GM21619 (cell line): Measurements from ENCODE around the gene RAB1B.
"Not testable (repeated sequence)": the region's sequence is repeated elsewhere in the genome, so short reads cannot be mapped to it uniquely, and the experiment has no call there.

ENCODE experiments used
- ATAC-seq: cut with Tn5 transposase; IDR thresholded peaks from one replicate; pipeline ENCODE4 v1.9.1; 2021; ENCODE audit not compliant: unreplicated experiment

RAB1B gene

DNA sequence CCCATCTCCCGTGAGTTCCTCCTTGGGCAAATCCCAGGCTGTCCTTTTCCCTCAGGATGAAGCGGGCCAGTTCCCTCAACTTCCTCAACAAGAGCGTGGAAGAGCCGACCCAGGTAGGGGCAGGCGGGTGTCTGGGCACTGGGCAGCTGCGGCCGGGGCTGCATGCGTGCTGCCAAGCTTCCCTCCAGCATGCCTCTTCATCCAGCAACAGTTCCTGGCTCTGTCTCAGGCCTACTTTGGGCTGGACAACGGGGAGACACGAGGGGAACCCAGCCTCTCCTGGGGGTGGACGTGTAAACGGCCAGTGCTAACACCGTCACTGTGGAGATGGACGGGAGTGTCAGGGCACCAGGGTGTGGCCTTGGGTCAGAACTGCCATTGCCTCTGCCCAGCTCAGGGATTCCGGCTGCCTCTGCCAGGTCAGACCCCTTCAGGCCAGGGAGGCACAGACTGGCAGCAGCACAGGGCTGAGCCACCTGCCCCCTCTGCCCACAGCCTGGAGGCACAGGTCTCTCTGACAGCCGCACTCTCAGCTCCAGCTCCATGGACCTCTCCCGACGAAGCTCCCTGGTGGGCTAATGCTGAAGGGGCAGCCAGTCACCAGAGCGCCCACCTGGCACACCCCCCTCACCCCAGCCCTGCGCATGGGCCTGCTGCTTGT, 1.9 kb upstream of the RAB1B start:
- ATAC-seq: no peak

DNA sequence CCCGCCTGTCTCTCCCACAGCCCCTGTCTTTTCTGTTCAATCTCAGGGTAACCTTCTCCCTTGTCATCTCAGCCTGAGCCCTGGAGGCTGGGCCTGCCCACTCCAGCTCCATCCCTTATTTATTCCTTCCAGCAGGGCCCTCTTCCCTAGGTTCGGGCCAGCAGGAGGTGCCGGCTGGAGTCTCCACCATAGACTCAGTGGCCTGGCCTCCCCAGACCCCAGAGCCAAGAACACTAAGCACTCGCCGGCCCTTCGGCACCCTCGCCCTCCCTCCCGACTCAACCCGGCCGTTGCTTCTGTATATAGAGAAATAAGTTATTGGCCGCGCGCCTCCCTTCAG, 1.4 kb upstream of the RAB1B start:
- ATAC-seq: no peak

DNA sequence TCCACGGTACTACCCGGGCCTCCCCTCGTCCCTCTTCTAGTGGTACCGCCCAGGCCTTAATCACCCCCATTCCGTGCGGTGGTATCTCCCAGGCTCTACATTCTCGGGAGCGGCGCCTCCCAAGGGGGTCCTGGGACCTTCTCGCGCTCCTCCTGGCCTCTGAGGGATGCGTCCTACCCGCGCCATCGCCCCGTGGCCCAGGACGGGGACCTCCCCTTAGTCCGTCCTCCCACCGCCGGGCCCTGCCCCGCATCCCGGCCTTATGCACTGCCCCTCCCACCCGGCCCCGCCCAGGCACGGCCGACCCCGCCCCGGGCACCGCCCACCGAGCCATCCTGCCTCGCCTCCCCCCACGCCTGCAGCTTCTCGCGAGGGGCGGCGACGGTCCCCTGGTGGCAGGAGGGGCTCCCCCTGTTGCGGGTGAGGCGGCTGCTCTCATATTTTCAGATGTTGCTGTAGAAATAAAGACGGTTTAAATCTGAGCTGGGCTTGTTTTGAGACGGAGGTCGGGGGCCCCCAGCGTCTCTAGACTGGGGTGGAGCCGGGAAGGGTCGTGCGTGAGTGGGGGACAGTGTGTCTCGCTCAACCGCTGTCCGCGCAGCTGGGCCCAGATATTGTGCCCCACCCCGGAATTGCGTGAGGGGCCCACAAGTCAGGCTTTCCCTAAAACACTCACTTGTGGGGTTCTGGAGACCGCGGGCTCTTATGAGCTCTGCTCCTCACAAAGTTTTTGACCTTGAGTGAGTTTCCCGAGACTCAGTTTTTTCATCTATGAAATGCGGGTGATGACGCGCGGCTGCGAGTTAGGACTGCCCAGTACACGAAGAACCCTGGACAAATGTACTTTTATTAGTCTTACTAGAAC, 828 bp upstream of the RAB1B start:
- peak; percentile 34 for ATAC-seq

DNA sequence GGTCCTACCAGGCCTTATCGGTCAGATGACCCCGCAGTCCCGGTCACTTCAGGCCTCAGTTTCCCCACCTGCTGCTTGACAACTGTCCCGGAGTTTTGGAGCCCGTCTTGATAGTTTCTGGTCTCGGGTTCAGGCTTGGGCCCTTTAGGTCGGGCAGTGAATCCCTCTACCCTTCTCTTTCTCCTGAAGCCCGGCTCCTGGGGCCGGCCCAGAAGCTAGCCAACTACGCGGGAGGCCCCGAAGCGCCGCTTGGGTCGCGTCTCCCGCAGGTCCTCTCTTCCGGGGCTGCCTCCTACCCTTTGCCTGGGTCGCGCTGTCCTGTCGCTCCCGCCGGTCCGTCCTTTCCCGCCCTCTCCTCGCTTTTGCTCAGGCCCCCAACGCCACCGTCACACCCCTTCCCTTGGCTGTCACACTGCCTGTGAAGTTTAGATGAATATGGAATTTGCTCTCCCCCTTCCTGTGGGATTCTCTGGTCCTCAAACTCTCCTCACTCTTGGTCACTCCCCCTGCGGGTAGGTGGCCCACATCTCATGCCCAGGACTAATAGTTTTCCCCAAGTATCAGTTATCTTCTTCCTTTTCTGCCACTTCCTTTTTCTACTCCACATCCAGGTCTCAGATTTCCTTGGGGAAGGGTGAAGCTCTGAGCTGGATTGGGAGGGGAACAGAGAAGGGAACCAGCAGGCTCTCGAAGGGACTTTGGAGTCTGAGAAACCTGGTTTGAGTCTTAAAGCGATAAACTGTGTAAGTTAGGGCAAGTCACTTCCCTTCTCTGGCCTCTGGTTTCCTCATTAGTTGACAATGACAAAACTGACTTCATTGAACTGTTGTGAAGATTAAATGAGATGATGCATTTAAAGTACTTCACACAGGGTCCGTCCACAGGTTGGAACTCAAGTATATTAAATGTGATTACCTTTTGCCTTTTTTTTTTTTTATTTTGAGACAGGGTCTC, 790 bp downstream of the RAB1B start:
- no peak for ATAC-seq

DNA sequence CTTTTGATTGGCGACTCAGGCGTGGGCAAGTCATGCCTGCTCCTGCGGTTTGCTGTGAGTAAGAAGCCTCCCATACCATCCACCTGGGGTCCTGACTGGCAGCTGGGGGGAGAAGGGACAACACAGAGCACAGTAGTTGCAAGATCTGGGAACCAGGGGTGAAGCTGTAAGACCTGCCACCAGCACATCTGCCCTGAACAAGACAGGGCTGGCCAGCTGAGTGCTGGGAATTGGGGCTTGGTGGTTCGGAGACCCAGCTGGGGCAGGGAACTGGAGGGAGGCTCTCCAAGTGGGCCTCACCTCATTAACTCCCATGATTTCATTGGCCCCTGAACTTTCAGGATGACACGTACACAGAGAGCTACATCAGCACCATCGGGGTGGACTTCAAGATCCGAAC, 3.4 kb downstream of the RAB1B start:
- no peak for ATAC-seq

DNA sequence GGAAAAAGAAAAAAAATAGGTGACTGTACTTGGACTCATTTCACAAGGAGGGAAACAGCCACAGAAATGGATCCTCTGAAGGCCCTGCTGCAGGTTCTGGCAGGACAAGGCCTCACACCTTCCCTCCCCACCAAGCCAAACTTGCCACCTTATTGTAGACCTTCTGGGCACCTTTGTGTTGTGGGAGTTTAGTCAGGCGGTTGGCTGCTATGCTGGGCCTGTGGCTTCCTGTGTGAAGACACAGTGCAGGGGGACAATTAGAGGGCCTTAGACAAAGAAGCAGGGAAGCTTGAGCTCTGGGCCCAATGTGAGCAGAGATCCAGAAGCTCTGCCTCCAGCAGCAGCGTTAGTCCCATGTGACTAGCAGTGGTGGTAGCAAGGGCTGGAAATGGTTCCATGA, 4.2 kb downstream of the RAB1B start:
- no peak for ATAC-seq

DNA sequence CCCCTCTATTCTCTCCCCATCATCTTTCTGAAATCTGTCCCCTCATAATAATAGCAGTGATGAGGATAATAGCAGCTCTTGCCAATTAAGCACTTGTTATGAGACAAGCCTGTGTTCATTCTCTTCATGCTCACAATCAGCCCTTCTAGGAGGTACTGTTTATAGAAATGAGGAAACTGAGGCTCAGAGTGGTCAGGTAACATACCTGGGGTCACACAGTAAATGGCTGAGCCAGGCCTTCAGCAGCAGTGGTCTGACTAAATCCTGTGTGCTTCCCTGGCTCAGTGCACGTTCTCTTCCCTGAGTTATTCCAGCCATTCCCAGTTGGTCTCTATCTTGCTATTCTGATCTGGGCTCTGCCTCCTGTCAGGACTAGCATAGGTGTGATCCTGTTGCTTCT, 5.8 kb downstream of the RAB1B start:
- no peak for ATAC-seq

DNA sequence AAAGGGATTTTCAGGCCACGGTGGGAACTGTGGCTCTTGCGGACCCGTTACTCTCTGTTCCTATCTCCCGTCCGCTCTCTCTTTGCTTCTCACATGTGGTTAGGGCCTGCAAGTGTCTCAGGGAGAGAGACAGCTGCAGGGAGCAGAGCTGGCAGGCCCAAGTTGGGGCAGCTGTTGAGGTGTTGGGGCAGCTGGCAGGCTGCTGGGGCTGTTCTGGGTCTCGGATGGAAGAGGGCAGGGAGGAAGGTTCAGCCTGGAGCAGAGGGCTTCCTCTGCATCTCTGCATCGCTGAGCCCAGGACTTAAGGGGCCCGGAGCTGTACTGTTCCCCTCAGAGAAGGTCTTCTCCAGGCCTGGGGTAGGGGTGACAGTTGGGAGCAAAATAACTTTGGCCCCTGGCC, 7.0 kb downstream of the RAB1B start:
- ATAC-seq: no peak

DNA sequence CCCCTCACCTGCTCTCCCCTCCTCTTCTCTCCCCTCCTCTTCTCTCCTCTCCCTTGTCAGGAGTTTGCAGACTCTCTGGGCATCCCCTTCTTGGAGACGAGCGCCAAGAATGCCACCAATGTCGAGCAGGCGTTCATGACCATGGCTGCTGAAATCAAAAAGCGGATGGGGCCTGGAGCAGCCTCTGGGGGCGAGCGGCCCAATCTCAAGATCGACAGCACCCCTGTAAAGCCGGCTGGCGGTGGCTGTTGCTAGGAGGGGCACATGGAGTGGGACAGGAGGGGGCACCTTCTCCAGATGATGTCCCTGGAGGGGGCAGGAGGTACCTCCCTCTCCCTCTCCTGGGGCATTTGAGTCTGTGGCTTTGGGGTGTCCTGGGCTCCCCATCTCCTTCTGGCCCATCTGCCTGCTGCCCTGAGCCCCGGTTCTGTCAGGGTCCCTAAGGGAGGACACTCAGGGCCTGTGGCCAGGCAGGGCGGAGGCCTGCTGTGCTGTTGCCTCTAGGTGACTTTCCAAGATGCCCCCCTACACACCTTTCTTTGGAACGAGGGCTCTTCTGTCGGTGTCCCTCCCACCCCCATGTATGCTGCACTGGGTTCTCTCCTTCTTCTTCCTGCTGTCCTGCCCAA, 7.7 kb downstream of the RAB1B start:
- no peak for ATAC-seq

DNA sequence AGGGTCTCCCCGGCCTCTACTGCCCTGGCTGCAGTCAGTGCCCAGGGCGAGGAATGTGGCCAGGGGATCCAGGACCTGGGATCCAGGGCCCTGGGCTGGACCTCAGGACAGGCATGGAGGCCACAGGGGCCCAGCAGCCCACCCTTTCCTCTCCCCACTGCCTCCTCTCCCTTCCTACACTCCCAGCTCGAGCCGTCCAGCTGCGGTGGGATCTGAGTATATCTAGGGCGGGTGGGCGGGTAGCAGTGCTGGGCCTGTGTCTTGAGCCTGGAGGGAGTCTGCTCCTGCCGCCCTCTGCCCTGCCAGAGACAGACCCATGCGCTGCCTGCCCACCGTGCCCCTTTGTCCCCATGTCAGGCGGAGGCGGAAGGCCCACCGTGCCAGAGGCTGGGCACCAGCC, 8.2 kb downstream of the RAB1B start:
- not testable (repeated sequence) for ATAC-seq

DNA sequence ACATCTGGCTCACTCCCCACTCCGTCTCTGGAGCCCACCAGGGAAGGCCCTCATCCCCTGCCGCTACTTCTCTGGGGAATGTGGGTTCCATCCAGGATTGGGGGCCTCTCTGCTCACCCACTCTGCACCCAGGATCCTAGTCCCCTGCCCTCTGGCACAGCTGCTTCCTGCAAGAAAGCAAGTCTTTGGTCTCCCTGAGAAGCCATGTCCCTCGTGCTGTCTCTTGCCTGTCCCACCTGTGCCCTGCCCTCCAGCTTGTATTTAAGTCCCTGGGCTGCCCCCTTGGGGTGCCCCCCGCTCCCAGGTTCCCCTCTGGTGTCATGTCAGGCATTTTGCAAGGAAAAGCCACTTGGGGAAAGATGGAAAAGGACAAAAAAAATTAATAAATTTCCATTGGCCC, 8.6 kb downstream of the RAB1B start:
- ATAC-seq: not testable (repeated sequence)

DNA sequence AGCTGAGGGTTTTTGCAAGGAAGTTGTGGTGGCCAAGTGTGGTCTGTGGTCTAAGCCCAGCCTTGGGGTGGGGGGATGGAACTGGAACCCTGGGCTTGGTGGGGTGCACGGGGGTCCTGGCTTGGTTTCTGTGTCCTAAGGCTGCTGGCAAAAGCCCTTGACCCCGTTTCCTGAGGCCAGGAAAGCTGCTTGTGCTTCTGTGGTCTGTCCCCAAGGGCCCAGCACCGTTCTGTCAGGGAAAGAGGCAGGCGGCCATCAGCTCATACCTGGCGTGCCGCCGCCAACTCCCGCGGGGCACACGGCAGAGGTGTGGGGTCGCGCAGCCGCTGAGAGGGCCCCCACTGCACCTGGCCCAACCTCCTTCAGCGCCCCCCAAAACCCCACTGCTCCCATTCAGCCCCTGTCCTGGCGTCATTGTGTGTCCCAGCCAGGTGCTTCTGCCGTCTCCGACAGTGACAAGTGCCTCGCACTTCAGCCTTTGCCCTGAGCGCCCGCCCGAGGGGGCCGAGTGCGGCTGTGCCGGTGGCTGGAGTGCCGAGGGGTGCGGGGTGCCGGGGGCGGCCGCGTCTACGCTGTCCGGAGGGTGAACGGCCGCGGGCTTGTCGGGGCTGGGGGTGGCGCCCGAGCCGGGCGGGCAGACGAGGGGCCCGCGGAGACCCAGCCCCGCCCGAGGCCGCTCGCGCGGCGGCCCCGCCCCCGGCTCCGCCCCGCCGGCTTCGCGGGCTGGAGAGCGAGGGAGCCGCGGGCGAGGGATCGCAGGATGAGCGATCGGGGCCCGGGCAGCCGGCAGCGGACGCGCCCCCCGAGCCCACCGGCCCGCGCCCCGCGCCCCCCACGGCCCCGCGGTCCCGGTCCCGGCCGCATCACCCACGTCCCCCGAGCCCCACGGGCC, 9.3 kb downstream of the RAB1B start, which contains the start of gene CNIH2:
Gene CNIH2 (plus strand): TSS at position 705 of the 892 bp plus-strand sequence. CDS start 282 bp downstream, outside the sequence.
- ATAC-seq: no peak

DNA sequence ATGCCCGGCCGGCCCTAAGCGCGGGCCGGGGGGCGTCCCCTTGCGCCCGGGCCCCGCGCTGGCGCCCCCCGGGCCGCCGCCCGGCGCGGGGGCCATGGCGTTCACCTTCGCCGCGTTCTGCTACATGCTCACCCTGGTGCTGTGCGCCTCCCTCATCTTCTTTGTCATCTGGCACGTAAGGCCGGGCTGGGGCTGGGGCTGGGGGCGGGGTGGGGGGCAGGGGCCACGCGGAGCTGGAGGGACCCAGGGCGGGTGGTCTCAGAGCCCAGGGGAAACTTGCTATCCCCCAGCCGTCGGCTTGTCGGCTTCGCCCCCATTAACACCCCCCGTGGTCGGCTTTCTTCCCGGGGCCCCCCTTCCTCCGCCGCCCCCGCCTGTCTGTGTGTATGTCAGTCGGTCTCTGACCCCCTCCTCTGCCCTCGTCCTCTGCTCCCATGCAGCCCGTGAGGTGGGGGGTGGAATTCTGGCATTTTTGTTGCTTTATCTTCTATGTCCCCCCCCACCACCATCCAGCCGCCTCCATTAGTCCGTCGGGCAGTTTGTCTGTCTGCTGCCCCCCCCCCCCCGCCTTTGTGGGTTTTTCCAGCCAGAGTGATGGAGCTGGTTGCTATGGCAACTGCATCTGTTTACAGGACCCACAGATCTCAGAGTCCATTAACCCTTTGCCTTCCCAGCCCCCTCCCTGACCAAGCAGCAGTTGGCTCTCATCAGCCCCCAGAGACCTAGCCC, 10.1 kb downstream of the RAB1B start:
- ATAC-seq: no peak

DNA sequence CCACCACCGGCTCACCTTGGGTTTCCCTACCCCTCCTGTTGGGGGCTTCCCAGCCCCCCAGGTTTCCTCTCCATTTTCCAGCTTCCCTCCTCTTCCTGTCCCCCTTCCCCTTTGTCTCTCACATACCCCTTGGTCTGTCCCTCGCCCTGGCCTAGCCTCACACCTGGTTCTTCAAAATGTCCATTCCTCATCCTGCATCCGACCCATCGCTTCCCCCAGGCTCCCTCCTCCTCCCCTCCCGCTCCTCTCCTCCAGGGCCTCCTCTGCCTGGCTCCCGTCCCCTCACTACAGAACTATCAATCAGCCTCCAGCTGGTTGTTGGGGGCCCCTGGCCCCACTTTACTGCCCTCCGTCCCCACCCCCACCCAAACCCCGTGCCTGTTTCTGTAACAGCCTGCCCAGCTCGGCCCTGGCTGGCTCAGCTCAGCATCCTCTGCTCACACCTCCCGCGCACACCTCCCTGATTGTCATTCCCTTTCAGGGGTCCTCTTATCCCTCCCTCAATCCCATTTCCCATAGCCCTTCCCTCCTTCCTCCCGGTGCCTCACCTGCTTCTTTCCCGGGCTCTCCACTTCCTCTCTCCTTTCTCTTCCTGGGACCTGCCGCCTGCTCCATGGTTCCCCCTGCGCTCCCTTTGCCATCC, 10.8 kb downstream of the RAB1B start:
- ATAC-seq: no peak

DNA sequence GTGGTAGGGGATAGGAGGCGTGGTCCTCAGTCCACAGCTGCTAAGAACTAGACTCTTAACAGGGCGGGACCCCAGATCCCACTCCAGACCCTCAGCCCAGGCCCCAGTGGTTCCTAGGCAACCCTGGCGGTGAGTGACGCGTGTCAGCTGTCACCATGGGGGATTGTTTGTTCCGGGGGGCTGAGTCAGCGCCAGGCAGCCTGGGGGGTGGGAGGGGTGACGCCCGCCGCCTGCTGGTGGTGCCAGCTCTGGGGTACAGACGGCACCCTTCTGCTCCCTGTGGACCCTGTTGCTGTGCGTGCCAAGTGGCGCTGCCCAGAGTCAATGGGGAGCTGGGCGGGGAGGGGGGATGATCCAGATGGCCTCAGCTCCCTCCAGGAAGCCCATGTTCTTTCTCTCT, 12.0 kb downstream of the RAB1B start:
- no peak for ATAC-seq

DNA sequence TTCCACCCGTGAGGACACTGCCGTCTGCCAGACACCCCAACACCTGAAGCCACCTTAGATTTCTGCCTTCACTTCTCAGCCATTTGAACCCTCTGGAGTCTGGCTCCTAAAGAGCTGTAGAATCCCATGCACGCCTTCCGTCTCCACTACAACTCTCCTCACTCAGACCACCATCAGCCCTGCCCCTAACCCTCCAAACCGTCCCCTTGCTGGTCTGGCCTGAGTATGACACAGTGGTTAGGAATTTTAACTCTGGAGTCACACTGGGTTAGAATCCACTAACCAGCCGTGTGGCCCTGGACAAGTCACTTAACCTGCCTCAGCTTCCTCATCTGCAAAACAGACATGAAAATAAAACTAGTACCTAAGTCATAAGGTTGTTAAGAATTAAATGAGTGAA, 12.6 kb downstream of the RAB1B start:
- no peak for ATAC-seq

DNA sequence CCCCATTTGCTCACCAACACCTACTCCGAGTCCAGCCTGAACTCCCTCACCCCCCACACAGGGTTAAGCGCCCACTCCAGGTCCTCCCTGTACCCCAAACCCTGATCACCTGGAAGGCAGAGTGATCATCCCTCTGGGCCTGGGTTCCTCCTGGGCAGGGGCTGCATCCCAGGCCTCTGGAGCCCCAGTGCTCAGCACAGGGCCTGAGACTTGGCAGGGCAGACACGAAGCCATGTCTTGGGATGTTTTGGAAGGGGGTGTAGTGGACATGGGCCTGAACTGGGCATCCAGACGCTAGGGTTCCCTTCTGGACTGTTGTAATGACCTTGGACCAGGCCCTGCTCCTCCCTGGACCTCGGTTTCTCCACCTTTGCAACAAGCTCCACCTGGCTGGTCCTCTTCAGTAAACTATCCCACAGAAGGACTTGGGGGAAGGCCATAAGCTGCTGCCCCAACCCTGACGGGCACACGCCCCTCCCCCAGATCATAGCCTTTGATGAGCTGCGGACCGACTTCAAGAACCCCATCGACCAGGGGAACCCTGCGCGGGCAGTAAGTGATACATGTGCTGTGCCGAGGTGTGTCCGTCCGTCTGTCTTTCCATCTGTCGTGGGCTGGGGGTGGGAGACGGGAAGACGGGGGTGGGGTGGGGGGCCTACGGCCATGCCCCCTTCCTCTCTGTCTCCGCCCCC, 13.5 kb downstream of the RAB1B start:
- no peak for ATAC-seq
